Stomach (tissue), 4 donors: Measurements from ENCODE around the gene PURB.

Experiments used
- EP300 ChIP-seq: sonication (generic); formaldehyde crosslinking; IDR thresholded peaks from one replicate; pipeline ENCODE4 v1.6.1; 2017; ENCODE audit warnings: antibody characterized with exemption
- POLR2A ChIP-seq, 4 donors: fragments of 450-650 bp; IDR thresholded peaks; one replicate each; pipeline ENCODE4 v1.6.1; 2016; ENCODE audit warnings: antibody characterized with exemption in 4 of 4, control low read depth in 2 of 4, mild to moderate bottlenecking in 1 of 4, moderate library complexity in 1 of 4
- POLR2AphosphoS5 ChIP-seq, 3 donors: sonication (generic); formaldehyde crosslinking; IDR thresholded peaks; one replicate each; pipeline ENCODE4 v1.6.1; 2016; ENCODE audit warnings: antibody characterized with exemption in 3 of 3
- TF ChIP-seq, protein P1 (sequence below), 7 experiments: fragments of 450-650 bp in 4 of 7; fragments of 200-600 bp in 3 of 7; sonication (generic) in 3 of 7; IDR thresholded peaks; one replicate each; pipeline ENCODE4 v1.5.1; 2016 to 2019; ENCODE audit warnings: antibody characterized with exemption in 7 of 7, control low read depth in 2 of 7, mild to moderate bottlenecking in 1 of 7

DNA sequence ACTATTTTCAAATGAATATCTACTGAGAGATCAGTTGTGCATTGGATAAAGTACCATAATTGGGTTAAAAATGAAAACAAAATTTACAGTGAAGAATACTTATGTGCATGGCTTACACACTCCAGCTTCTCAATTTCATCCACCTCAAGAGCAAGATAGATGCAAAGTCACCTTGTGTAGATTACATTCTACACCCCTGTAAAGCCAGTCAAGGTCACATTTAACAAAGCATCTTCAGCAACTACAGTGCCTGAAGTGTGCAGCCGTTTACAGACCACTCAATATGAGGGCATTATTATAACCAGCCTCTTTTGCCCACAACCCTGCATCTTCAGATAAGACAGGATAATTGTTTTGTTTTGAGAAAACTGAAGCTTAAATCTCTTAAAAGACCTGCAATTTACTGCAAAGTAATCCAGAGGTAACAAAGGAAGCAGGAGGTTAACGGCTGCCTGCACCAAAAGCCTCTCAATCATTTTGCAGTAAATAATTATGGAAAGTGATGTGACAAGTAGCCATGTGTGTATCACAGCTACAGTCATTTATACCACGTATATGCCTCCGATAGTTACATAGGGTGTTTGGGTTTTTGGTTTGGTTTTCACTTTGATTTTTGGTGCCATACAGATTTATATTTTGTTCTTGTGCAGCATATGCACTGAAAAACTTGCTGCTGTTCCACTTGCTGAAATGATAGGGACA is 4.9 kb downstream of the PURB start:
- TF ChIP-seq POLR2AphosphoS5 (IDR thresholded peaks at IDR 0.05) (no peak), POLR2A (IDR thresholded peaks at IDR 0.05) (no peak), EP300 (no peak)
- TF ChIP-seq, protein P1, sequence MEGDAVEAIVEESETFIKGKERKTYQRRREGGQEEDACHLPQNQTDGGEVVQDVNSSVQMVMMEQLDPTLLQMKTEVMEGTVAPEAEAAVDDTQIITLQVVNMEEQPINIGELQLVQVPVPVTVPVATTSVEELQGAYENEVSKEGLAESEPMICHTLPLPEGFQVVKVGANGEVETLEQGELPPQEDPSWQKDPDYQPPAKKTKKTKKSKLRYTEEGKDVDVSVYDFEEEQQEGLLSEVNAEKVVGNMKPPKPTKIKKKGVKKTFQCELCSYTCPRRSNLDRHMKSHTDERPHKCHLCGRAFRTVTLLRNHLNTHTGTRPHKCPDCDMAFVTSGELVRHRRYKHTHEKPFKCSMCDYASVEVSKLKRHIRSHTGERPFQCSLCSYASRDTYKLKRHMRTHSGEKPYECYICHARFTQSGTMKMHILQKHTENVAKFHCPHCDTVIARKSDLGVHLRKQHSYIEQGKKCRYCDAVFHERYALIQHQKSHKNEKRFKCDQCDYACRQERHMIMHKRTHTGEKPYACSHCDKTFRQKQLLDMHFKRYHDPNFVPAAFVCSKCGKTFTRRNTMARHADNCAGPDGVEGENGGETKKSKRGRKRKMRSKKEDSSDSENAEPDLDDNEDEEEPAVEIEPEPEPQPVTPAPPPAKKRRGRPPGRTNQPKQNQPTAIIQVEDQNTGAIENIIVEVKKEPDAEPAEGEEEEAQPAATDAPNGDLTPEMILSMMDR (IDR thresholded peaks at IDR 0.05), result no peak
